Body of pancreas (tissue), 4 donors: ENCODE measurements around the gene NLRC3. TPM values are rescaled to one million over a fixed set of nuclear protein-coding genes. Genes with fewer than 3 reads are reported as not detected.

Source experiments
- ATAC-seq: fragments of 150-250 bp; one replicate; pipeline ENCODE4 v1.9.1; 2016
- DNase-seq, 4 donors: peaks; one replicate each; pipeline ENCODE4 v3.0.0-alpha.2; 2019
- H3K27ac ChIP-seq, 4 donors: fragments of 200-600 bp; sonication (generic); 1 replicate in 3 of 4; 2 replicates in 1 of 4; pipeline versions ENCODE4 v1.5.1 to v1.6.1; 2016 to 2019; ENCODE audit warnings: mild to moderate bottlenecking in 1 of 4, mixed read lengths in 1 of 4, moderate library complexity in 1 of 4
- H3K27me3 ChIP-seq, 2 donors: fragments of 200-600 bp; sonication (generic); one replicate each; pipeline ENCODE4 v1.6.0; 2016; ENCODE audit warnings: mild to moderate bottlenecking in 1 of 2
- H3K36me3 ChIP-seq, 2 donors: fragments of 200-600 bp; sonication (generic); replicated peaks in 1 of 2; 2 replicates each; pipeline ENCODE4 v1.5.1; 2016; ENCODE audit warnings: low read depth in 2 of 2; ENCODE audit not compliant: insufficient read depth in 1 of 2
- H3K4me1 ChIP-seq: fragments of 200-600 bp; sonication (generic); one replicate; pipeline ENCODE4 v1.6.0; 2016
- H3K4me3 ChIP-seq, 2 donors: fragments of 200-600 bp; sonication (generic); 1 replicate in 1 of 2; 2 replicates in 1 of 2; pipeline ENCODE4 v1.5.1; 2016 to 2019
- H3K9me3 ChIP-seq, 3 donors: fragments of 200-600 bp; sonication (generic); 1 replicate in 2 of 3; 2 replicates in 1 of 3; pipeline ENCODE4 v1.5.1; 2016
- POLR2A ChIP-seq, 3 donors: fragments of 450-650 bp; IDR thresholded peaks; one replicate each; pipeline ENCODE4 v1.6.1; 2016; ENCODE audit warnings: antibody characterized with exemption in 3 of 3, mild to moderate bottlenecking in 2 of 3
- WGBS, 2 donors: methylation state at CpG; one replicate each; pipeline ENCODE4 v1.1.5; 2017; 5-methylcytosine and 5-hydroxymethylcytosine counted together
- intact Hi-C: fragments of 100-400 bp; cut with DNase I; formaldehyde crosslinking; loops from one replicate; pipeline ENCODE4 v1.15.1; 2023
- total RNA-seq, 2 donors: library from RNA; depleted of rRNA; stranded (reverse); fragments of >200 nt; gene quantifications; one replicate each; pipeline ENCODE4 v1.1.0, GENCODE V29; 2016
- TF ChIP-seq, protein P1 (sequence below), 7 experiments: fragments of 450-650 bp in 4 of 7; fragments of 200-600 bp in 3 of 7; sonication (generic) in 3 of 7; IDR thresholded peaks; one replicate each; pipeline ENCODE4 v1.5.1; 2016 to 2019; ENCODE audit warnings: antibody characterized with exemption in 7 of 7

Gene NLRC3
- total RNA-seq, 2 donors from 2014 or later, result 0.78 to 1.3 TPM

DNA sequence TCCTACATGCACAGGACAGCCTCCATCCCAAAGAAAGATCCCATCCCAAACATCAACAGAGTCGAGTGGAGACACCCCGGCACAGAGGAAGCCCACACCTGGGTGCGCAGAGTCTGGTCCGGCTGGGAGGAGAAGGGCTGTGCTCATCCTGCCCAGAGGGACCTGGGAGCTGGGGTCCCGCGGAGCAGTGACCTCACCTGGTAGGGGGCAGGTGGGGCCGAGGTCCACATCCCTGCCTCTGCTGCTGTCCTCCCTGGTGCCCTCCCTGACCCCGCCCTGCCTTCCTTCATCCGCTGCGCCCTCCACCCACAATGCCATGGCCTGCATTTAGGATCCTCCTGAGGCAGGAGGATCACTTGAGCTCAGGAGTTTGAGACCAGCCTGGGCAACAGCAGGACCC lies 84.8 kb downstream of the NLRC3 start:
- no peaks in the 10 kb centered on the region for H3K27me3 ChIP-seq
- DNase-seq, result no peak
- no peak overlapping the region for H3K27ac ChIP-seq
- H3K36me3 ChIP-seq, result no peaks in the 10 kb centered on the region
- intact Hi-C loops, result no loop called here
- TF ChIP-seq, protein P1, sequence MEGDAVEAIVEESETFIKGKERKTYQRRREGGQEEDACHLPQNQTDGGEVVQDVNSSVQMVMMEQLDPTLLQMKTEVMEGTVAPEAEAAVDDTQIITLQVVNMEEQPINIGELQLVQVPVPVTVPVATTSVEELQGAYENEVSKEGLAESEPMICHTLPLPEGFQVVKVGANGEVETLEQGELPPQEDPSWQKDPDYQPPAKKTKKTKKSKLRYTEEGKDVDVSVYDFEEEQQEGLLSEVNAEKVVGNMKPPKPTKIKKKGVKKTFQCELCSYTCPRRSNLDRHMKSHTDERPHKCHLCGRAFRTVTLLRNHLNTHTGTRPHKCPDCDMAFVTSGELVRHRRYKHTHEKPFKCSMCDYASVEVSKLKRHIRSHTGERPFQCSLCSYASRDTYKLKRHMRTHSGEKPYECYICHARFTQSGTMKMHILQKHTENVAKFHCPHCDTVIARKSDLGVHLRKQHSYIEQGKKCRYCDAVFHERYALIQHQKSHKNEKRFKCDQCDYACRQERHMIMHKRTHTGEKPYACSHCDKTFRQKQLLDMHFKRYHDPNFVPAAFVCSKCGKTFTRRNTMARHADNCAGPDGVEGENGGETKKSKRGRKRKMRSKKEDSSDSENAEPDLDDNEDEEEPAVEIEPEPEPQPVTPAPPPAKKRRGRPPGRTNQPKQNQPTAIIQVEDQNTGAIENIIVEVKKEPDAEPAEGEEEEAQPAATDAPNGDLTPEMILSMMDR (IDR thresholded peaks at IDR 0.05), result no peak
- no peak for TF ChIP-seq POLR2A (IDR thresholded peaks at IDR 0.05)
- WGBS, 2 donors, result 74 to 100% methylated on average over 4 to 6 of the region's 10 CpGs
- H3K9me3 ChIP-seq, result no peaks in the 10 kb centered on the region
- no peak for ATAC-seq
- no peak overlapping the region for H3K4me3 ChIP-seq
- peaks cover 7% of the 10 kb centered on the region for H3K4me1 ChIP-seq

DNA sequence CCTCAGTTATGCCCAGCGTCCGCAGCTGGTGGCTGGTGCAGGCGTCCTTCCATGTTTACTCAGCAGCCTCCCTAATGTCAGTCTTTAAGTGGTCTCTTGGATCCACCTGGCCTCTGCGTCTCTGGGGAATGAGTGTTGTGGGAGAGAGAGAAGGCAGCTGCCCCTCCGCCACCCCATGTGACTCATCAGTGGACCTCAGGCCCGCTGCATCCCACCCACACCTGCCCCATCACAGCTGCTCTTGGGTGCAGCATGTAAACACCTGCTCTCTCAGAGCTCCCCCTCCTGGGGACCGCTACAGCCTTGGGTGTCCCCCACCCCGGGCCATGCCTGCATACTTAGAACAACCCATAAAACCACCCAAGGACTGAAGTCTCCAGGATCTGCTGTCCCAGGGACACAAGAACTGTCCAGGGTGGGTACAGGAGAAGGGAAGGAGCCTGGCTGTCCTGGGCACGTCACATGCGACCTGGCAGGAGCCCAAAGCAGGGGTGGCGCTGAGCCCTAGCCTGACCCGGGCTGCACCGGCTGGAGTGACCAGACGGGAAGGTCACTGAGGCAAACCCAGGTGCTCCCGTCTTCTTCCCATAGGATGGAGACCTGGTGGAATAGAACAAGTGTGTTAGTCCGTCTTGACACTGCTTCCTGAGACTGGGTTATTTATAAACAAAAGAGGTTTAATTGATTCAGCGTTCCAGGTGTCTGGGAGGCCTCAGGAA lies 86.1 kb downstream of the NLRC3 start:
- ATAC-seq (no peak), DNase-seq (peak in 3 of 4 donors; percentile 27 to 50 (median 35))
- Histone ChIP-seq H3K27me3 (no peaks in the 10 kb centered on the region), H3K36me3 (peaks cover 4 to 5% of the 10 kb centered on the region in 2 donors), H3K4me1 (peaks cover 7% of the 10 kb centered on the region), H3K27ac (no peak overlapping the region), H3K4me3 (no peak overlapping the region), H3K9me3 (no peaks in the 10 kb centered on the region)
- intact Hi-C loops, result no loop called here
- TF ChIP-seq, protein P1 (IDR thresholded peaks at IDR 0.05), result peak in 1 of 7 experiments; percentile 15
- TF ChIP-seq POLR2A (IDR thresholded peaks at IDR 0.05), result no peak
- WGBS, 2 donors, result 46 to 50% methylated on average over 11 to 17 of the region's 17 CpGs

Other genes with a start within 250 kb of the NLRC3 start
- not detected for gene OR2C1, start 221.5 kb downstream of the NLRC3 start, total RNA-seq
- gene ZSCAN32, start 176.4 kb downstream of the NLRC3 start, total RNA-seq, result 1 to 10 TPM; 4.0 to 7.3 TPM
- gene ZNF174, start 176.2 kb downstream of the NLRC3 start, total RNA-seq, result 10 to 100 TPM in 1 of 2 donors, 1 to 10 TPM in 1; 4.9 to 13.0 TPM
- gene ZNF597, start 133.9 kb downstream of the NLRC3 start, total RNA-seq, result 1 to 10 TPM; 1.3 to 2.3 TPM
- 10 to 100 TPM; 28.3 to 36.3 TPM for gene NAA60, start 133.7 kb downstream of the NLRC3 start, total RNA-seq
- not detected for gene C16orf90, start 81.9 kb downstream of the NLRC3 start, total RNA-seq
- gene CLUAP1, start 76.4 kb downstream of the NLRC3 start, total RNA-seq, result 10 to 100 TPM in 1 of 2 donors, 1 to 10 TPM in 1; 7.8 to 20.1 TPM
- gene SLX4, start 34.2 kb upstream of the NLRC3 start, total RNA-seq, result 1 to 10 TPM; 3.6 to 4.2 TPM
- 10 to 100 TPM; 25.9 to 52.7 TPM for gene DNASE1, start 77.3 kb upstream of the NLRC3 start, total RNA-seq
- gene TRAP1, start 140.1 kb upstream of the NLRC3 start, total RNA-seq, result 10 to 100 TPM; 78.1 to 92.9 TPM